Neuronal stem cell (in vitro differentiated cells): ENCODE results near the gene RELA.

Experiments used
- DNase-seq: peaks from one replicate; pipeline ENCODE4 v3.0.0-alpha.2; 2013; ENCODE audit warnings: low spot score
- H2AFZ ChIP-seq: one replicate; pipeline ENCODE4 v1.6.1; 2013; ENCODE audit warnings: mild to moderate bottlenecking, low read length, inconsistent platforms
- H2AK5ac ChIP-seq: 2 replicates; pipeline ENCODE4 v1.6.1; 2013; ENCODE audit warnings: low read depth, mild to moderate bottlenecking, inconsistent platforms, low read length, moderate library complexity, mixed read lengths
- H2BK120ac ChIP-seq: 2 replicates; pipeline ENCODE4 v1.6.1; 2013; ENCODE audit warnings: low read depth, mild to moderate bottlenecking, inconsistent platforms, low read length, moderate library complexity, mixed read lengths
- H2BK12ac ChIP-seq: one replicate; pipeline ENCODE4 v1.6.1; 2013; ENCODE audit warnings: low read length, inconsistent platforms
- H2BK15ac ChIP-seq: 2 replicates; pipeline ENCODE4 v1.6.1; 2013; ENCODE audit warnings: mild to moderate bottlenecking, low read length, inconsistent platforms, mixed read lengths
- H2BK5ac ChIP-seq: one replicate; pipeline ENCODE4 v1.6.1; 2013; ENCODE audit warnings: inconsistent platforms, mild to moderate bottlenecking, low read length, moderate library complexity
- H3K14ac ChIP-seq: one replicate; pipeline ENCODE4 v1.6.1; 2013; ENCODE audit warnings: low read length, inconsistent platforms
- H3K18ac ChIP-seq: 2 replicates; pipeline ENCODE4 v1.6.1; 2013; ENCODE audit warnings: low read length, inconsistent platforms
- H3K23ac ChIP-seq: 2 replicates; pipeline ENCODE4 v1.6.1; 2013; ENCODE audit warnings: low read depth, mild to moderate bottlenecking, mixed read lengths, low read length, inconsistent platforms; ENCODE audit not compliant: poor library complexity
- H3K27ac ChIP-seq: replicated peaks from 3 replicates; pipeline ENCODE4 v1.5.1; 2013; ENCODE audit warnings: low read length, inconsistent platforms
- H3K27me3 ChIP-seq, 3 experiments: 2 replicates each; pipeline ENCODE4 v1.6.1; 2013; ENCODE audit warnings: low read length in 3 of 3, mild to moderate bottlenecking in 2 of 3, inconsistent platforms in 1 of 3, low read depth in 1 of 3, mixed read lengths in 1 of 3, moderate library complexity in 1 of 3; ENCODE audit not compliant: control insufficient read depth in 3 of 3, insufficient read depth in 3 of 3
- H3K36me3 ChIP-seq, 2 donors: replicated peaks in 1 of 2; 2 replicates each; pipeline ENCODE4 v1.6.1; 2013; ENCODE audit warnings: low read length in 2 of 2; ENCODE audit not compliant: control insufficient read depth in 2 of 2, insufficient read depth in 2 of 2
- H3K4ac ChIP-seq: 2 replicates; pipeline ENCODE4 v1.6.1; 2013; ENCODE audit warnings: inconsistent platforms, mild to moderate bottlenecking, low read length, moderate library complexity
- H3K4me1 ChIP-seq, 2 donors: 1 replicate in 1 of 2; 2 replicates in 1 of 2; pipeline ENCODE4 v1.6.1; 2013; ENCODE audit warnings: low read length in 2 of 2, low read depth in 1 of 2; ENCODE audit not compliant: control insufficient read depth in 2 of 2, insufficient read depth in 1 of 2
- H3K4me2 ChIP-seq: one replicate; pipeline ENCODE4 v1.6.1; 2013; ENCODE audit warnings: mild to moderate bottlenecking, low read length, inconsistent platforms; ENCODE audit not compliant: insufficient read depth, poor library complexity, severe bottlenecking
- H3K4me3 ChIP-seq, 2 donors: 2 replicates each; pipeline ENCODE4 v1.5.1; 2013; ENCODE audit warnings: low read length in 2 of 2, mild to moderate bottlenecking in 2 of 2, inconsistent platforms in 1 of 2, moderate library complexity in 1 of 2
- H3K79me1 ChIP-seq: one replicate; pipeline ENCODE4 v1.6.1; 2013; ENCODE audit warnings: low read depth, mild to moderate bottlenecking, inconsistent platforms, low read length, moderate library complexity
- H3K9ac ChIP-seq: one replicate; pipeline ENCODE4 v1.6.1; 2013; ENCODE audit warnings: mild to moderate bottlenecking, low read depth, low read length, inconsistent platforms; ENCODE audit not compliant: poor library complexity
- H3K9me3 ChIP-seq, 2 donors: replicated peaks in 1 of 2; 2 replicates each; pipeline versions ENCODE3 to v1.6.1; 2013; ENCODE audit warnings: low read length in 2 of 2, mild to moderate bottlenecking in 2 of 2, inconsistent platforms in 1 of 2, low read depth in 1 of 2, mixed read lengths in 1 of 2, moderate library complexity in 1 of 2; ENCODE audit not compliant: control insufficient read depth in 2 of 2, insufficient read depth in 1 of 2
- H4K8ac ChIP-seq: one replicate; pipeline ENCODE4 v1.6.1; 2013; ENCODE audit warnings: low read depth, mild to moderate bottlenecking, inconsistent platforms, low read length, moderate library complexity
- H4K91ac ChIP-seq: one replicate; pipeline ENCODE4 v1.6.1; 2013; ENCODE audit warnings: low read length, low read depth, mild to moderate bottlenecking, inconsistent platforms; ENCODE audit not compliant: poor library complexity
- WGBS, 2 donors: extraction: QIAGEN DNeasy Blood & Tissue Kit; methylation state at CpG; one replicate each; pipeline ENCODE4 v1.1.7; 2013; ENCODE audit warnings: missing lambda C conversion rate in 2 of 2, mixed read lengths in 1 of 2; ENCODE audit not compliant: insufficient read length in 2 of 2, insufficient replicate concordance in 1 of 2; ENCODE audit errors: extremely low coverage in 2 of 2; 5-methylcytosine and 5-hydroxymethylcytosine counted together

Gene RELA

DNA sequence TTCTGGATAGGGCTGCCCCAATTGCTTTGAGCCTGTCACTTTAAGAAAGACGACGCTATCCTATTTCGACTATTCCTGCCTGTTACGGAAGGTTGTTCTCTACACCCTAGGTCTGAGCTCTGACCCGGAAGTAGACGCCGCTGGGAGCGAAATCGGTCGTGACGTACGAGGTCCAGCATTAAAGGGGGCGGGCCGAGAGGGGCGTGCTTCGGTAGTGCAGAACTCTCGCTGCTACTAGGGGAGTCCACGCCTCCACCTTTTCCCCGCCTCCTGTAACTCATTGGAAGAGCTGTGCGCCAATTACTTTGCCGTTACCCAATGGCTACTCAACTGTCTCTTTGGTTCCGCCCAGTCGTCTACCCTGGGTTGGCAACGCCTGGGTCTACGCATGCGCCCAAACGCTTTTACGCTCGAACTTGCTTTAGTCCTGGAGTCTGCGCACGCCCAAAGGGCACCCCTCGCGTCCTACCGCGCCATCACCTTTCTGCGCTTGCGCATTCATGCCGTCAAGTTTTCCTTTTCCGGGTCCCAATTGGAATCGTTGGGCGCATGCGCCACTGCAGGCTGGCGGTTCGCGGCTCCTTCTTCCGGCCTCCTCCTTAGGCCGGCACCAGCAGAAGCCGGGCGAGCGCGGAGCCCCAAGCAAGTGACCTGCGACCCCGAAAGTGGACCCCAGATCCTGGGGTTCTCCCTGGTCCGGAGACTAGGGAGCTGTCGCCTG lies 47.3 kb downstream of the RELA start, which contains the start of gene PCNX3:
PCNX3 (plus strand) TSS at position 548 of the 721 bp plus-strand sequence. CDS start 536 bp downstream, outside the sequence.
- no peak within 1 kb of the TSS for H4K91ac ChIP-seq
- H3K23ac ChIP-seq, result peak within 1 kb of the TSS; percentile 93
- no peak within 1 kb of the TSS for H4K8ac ChIP-seq
- H3K9ac ChIP-seq, result peak within 1 kb of the TSS; percentile 91
- H3K4me2 ChIP-seq, result peak within 1 kb of the TSS; percentile 90
- peaks cover 21 to 31% of the 10 kb centered on the region in 2 donors for H3K4me1 ChIP-seq
- H3K18ac ChIP-seq, result peak within 1 kb of the TSS; percentile 94
- WGBS, 2 donors, result no CpG with 5 or more reads among the region's 55 CpGs
- H2BK15ac ChIP-seq, result no peak within 1 kb of the TSS
- peak within 1 kb of the TSS; percentile 72 for H2BK5ac ChIP-seq
- H2BK120ac ChIP-seq, result no peak within 1 kb of the TSS
- H3K9me3 ChIP-seq, result no peaks in the 10 kb centered on the region
- H3K27me3 ChIP-seq, result no peaks in the 10 kb centered on the region
- peak within 1 kb of the TSS; percentile 96 to 98 for H3K4me3 ChIP-seq
- no peak within 1 kb of the TSS for H3K4ac ChIP-seq
- H3K36me3 ChIP-seq, result peaks cover 33 to 64% of the 10 kb centered on the region in 2 donors
- H2AFZ ChIP-seq, result peak within 1 kb of the TSS; percentile 77
- DNase-seq, result peak; percentile 100
- H3K79me1 ChIP-seq, result peaks cover 23% of the 10 kb centered on the region
- H2AK5ac ChIP-seq, result peak within 1 kb of the TSS; percentile 83
- peak within 1 kb of the TSS; percentile 87 for H3K14ac ChIP-seq
- no peak within 1 kb of the TSS for H2BK12ac ChIP-seq
- H3K27ac ChIP-seq, result peak within 1 kb of the TSS; percentile 84

DNA sequence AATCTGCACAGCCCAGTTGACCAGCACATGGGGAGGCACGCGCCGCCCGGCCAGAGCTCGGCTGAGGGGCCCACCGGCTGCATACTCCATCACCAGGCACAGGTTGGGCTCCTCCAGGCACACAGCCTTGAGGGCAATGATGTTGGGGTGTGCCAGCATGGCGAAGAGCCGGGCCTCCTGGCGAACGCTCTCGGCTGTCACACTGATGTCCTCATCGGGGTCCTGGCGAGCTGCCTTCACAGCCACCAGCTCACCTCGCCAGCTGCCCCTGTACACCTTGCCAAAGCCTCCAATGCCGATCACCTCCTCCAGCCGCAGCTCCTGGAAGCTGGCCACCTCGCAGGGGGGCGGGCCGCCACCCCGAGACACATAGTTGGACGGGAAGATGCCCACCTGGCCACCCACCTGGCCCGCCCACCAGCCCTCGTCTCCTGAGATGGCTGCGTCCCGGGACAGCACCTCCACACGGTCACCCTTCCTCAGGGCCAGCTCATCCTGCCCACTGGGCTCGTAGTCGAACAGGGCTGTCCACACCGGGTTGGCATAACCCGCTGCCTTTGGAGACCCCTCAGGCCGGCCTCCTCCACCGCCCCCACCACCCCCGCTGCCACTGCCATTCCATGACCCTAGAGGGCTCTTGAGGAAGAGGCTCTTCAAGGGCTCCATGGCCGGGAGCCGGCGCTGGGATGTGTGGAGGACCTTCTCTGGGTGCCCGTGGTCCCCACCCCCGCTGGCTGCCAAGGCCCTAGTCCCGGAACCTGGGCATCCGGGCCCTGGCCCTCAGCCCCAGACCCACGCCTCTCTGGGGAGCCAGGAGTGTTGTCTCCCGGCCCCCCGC lies 49.4 kb downstream of the RELA start:
- Histone ChIP-seq H3K27ac (peak overlapping the region; percentile 84), H3K4ac (peak overlapping the region; percentile 93)

GRCh38 chr11:65612691-65613090 lies 50.0 kb downstream of the RELA start:
- peak overlapping the region; percentile 72 for H2BK5ac ChIP-seq
- peaks cover 23 to 31% of the 10 kb centered on the region in 2 donors for H3K4me1 ChIP-seq
- no peaks in the 10 kb centered on the region for H3K27me3 ChIP-seq
- peak overlapping the region; percentile 2 to 98 for H3K4me3 ChIP-seq
- peak overlapping the region; percentile 94 for H2BK15ac ChIP-seq
- H3K9ac ChIP-seq, result peak overlapping the region; percentile 80
- peaks cover 20 to 63% of the 10 kb centered on the region in 2 donors for H3K36me3 ChIP-seq
- peak overlapping the region; percentile 86 for H3K23ac ChIP-seq
- H2AFZ ChIP-seq, result no peak overlapping the region
- no peak overlapping the region for H4K91ac ChIP-seq
- H3K79me1 ChIP-seq, result peaks cover 19% of the 10 kb centered on the region
- H3K27ac ChIP-seq, result no peak overlapping the region
- no peak overlapping the region for H3K4me2 ChIP-seq
- H4K8ac ChIP-seq, result no peak overlapping the region
- no peak overlapping the region for H2BK12ac ChIP-seq
- no peak overlapping the region for H2BK120ac ChIP-seq
- no peaks in the 10 kb centered on the region for H3K9me3 ChIP-seq
- H3K4ac ChIP-seq, result peak overlapping the region; percentile 93
- peak overlapping the region; percentile 31 for H3K14ac ChIP-seq
- WGBS, 2 donors, result no CpG with 5 or more reads among the region's 7 CpGs
- no peak overlapping the region for H3K18ac ChIP-seq
- no peak for DNase-seq
- H2AK5ac ChIP-seq, result peak overlapping the region; percentile 98

More for the DNA sequence above, 49.4 kb downstream of the RELA start:
- Histone ChIP-seq H3K4me2 (peak overlapping the region; percentile 89), H2BK12ac (peak overlapping the region; percentile 91), H3K23ac (peak overlapping the region; percentile 86), H3K79me1 (peaks cover 19% of the 10 kb centered on the region), H2BK120ac (no peak overlapping the region), H2BK5ac (peak overlapping the region; percentile 72), H2BK15ac (peak overlapping the region; percentile 94), H3K4me3 (peak overlapping the region; percentile 89 to 98), H3K36me3 (peaks cover 22 to 63% of the 10 kb centered on the region in 2 donors), H4K8ac (no peak overlapping the region), H3K9ac (peak overlapping the region; percentile 80), H3K14ac (peak overlapping the region; percentile 31), H2AK5ac (peak overlapping the region; percentile 98), H2AFZ (peak overlapping the region; percentile 77), H3K27me3 (no peaks in the 10 kb centered on the region), H3K4me1 (peaks cover 21 to 31% of the 10 kb centered on the region in 2 donors), H3K18ac (peak overlapping the region; percentile 80), H4K91ac (peak overlapping the region; percentile 26), H3K9me3 (no peaks in the 10 kb centered on the region)
- no CpG with 5 or more reads among the region's 43 CpGs for WGBS, 2 donors
- DNase-seq, result no peak
